ENCODE measurements around the gene DTX3.

The DTX3 gene

DNA sequence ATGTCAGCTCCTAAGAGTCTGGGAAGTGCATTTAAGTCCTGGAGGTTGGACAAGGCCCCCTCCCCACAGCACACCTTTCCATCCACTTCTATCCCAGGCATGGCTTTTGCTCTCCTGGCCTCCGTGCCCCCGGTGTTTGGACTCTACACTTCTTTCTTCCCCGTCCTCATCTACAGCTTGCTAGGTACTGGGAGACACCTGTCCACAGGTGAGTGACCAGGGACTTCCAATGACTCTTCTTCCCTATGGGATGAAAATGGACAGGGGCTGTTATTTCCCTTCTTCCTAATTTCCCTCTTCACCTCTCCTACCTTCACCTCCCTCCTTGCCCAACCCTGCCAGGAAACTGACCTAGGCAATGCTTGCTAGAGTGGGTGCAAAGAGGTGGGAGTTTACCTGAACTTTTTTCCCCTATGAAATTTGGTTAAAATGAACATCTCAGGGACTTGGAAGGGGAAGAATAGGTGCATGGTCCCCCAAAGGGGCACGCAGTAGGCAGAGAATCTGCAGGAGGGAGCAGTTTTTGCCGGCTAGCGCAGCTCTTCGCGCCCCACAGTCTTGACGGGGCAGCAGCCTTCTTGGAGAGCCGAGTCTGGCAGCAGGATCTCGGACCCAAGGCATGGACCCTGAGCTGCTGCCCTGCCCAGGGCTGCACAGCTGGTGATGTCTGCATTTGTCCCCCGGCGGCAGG lies 15.8 kb downstream of the DTX3 start:
- H3K18ac ChIP-seq (ENCODE audit: low read length), result no peak overlapping the region
- H3K36me3 ChIP-seq (ENCODE audit: control insufficient read depth, insufficient read depth, low read length), result no peaks in the 10 kb centered on the region
- WGBS (ENCODE audit: extremely low coverage, insufficient coverage, low lambda C conversion rate), result no CpG with 5 or more reads among the region's 13 CpGs
- no peak overlapping the region for H2AK5ac ChIP-seq (ENCODE audit: low read length)
- no peak overlapping the region for H2BK5ac ChIP-seq (ENCODE audit: low read length)
- no peak overlapping the region for H4K5ac ChIP-seq (ENCODE audit: low read length)
- no peak overlapping the region for H2BK120ac ChIP-seq (ENCODE audit: low read depth, low read length)
- H3K27me3 ChIP-seq (ENCODE audit: insufficient read depth, low read length, poor library complexity), result peaks cover 70% of the 10 kb centered on the region
- H3K56ac ChIP-seq (ENCODE audit: low read length), result no peak overlapping the region
- no peak overlapping the region for H3K23ac ChIP-seq (ENCODE audit: low read length)
- H2BK15ac ChIP-seq (replicated peaks; ENCODE audit: low read depth), result no peak overlapping the region
- no peaks in the 10 kb centered on the region for H3K79me2 ChIP-seq (ENCODE audit: control insufficient read depth, insufficient read depth, low read length)
- H3K27ac ChIP-seq (ENCODE audit: low read depth, low read length), result no peak overlapping the region
- H3K4me3 ChIP-seq (ENCODE audit: low read length), result no peak overlapping the region
- no peak overlapping the region for H3K9ac ChIP-seq (ENCODE audit: low read length)
- no peak overlapping the region for H3K4me2 ChIP-seq (ENCODE audit: low read length)
- no peak for DNase-seq
- H4K8ac ChIP-seq (ENCODE audit: low read depth, low read length), result no peak overlapping the region
- no peak overlapping the region for H3K4ac ChIP-seq (ENCODE audit: low read depth, low read length)
- no peaks in the 10 kb centered on the region for H3K4me1 ChIP-seq (ENCODE audit: control insufficient read depth, low read depth, low read length)
- H3K79me1 ChIP-seq (ENCODE audit: low read length), result no peaks in the 10 kb centered on the region

- H2BK120ac ChIP-seq (ENCODE audit: low read depth, low read length), result no peak overlapping the region
- H2BK15ac ChIP-seq (replicated peaks; ENCODE audit: low read depth), result no peak overlapping the region
- H3K79me1 ChIP-seq (ENCODE audit: low read length), result no peaks in the 10 kb centered on the region
- H2AK5ac ChIP-seq (ENCODE audit: low read length), result no peak overlapping the region
- H3K9ac ChIP-seq (ENCODE audit: low read length), result no peak overlapping the region
- H3K56ac ChIP-seq (ENCODE audit: low read length), result no peak overlapping the region
- H3K4me3 ChIP-seq (ENCODE audit: low read length), result no peak overlapping the region
- no CpG with 5 or more reads among the region's 42 CpGs for WGBS (ENCODE audit: extremely low coverage, insufficient coverage, low lambda C conversion rate)
- DNase-seq, result no peak
- H4K8ac ChIP-seq (ENCODE audit: low read depth, low read length), result no peak overlapping the region
- H3K4ac ChIP-seq (ENCODE audit: low read depth, low read length), result no peak overlapping the region
- H4K5ac ChIP-seq (ENCODE audit: low read length), result no peak overlapping the region
- peaks cover 76% of the 10 kb centered on the region for H3K27me3 ChIP-seq (ENCODE audit: insufficient read depth, low read length, poor library complexity)
- peak overlapping the region; percentile 1 for H3K4me2 ChIP-seq (ENCODE audit: low read length)
- no peaks in the 10 kb centered on the region for H3K4me1 ChIP-seq (ENCODE audit: control insufficient read depth, low read depth, low read length)
- H3K79me2 ChIP-seq (ENCODE audit: control insufficient read depth, insufficient read depth, low read length), result no peaks in the 10 kb centered on the region
- H3K36me3 ChIP-seq (ENCODE audit: control insufficient read depth, insufficient read depth, low read length), result no peaks in the 10 kb centered on the region
- no peak overlapping the region for H3K23ac ChIP-seq (ENCODE audit: low read length)
- H3K27ac ChIP-seq (ENCODE audit: low read depth, low read length), result no peak overlapping the region
- no peak overlapping the region for H2BK5ac ChIP-seq (ENCODE audit: low read length)
- H3K18ac ChIP-seq (ENCODE audit: low read length), result no peak overlapping the region
These were observed 16.4 kb downstream of the DTX3 start for GRCh38 chr12:57620936-57621496.

- H3K4me3 ChIP-seq (ENCODE audit: low read length), result no peak overlapping the region
- H3K18ac ChIP-seq (ENCODE audit: low read length), result no peak overlapping the region
- H3K4me1 ChIP-seq (ENCODE audit: control insufficient read depth, low read depth, low read length), result no peaks in the 10 kb centered on the region
- peak overlapping the region; percentile 68 for H3K56ac ChIP-seq (ENCODE audit: low read length)
- no peak overlapping the region for H4K5ac ChIP-seq (ENCODE audit: low read length)
- H3K27ac ChIP-seq (ENCODE audit: low read depth, low read length), result no peak overlapping the region
- H3K79me1 ChIP-seq (ENCODE audit: low read length), result no peaks in the 10 kb centered on the region
- no peaks in the 10 kb centered on the region for H3K36me3 ChIP-seq (ENCODE audit: control insufficient read depth, insufficient read depth, low read length)
- peak overlapping the region; percentile 37 for H3K9ac ChIP-seq (ENCODE audit: low read length)
- no peak overlapping the region for H2BK120ac ChIP-seq (ENCODE audit: low read depth, low read length)
- peak; percentile 57 for DNase-seq
- H3K4ac ChIP-seq (ENCODE audit: low read depth, low read length), result no peak overlapping the region
- peaks cover 78% of the 10 kb centered on the region for H3K27me3 ChIP-seq (ENCODE audit: insufficient read depth, low read length, poor library complexity)
- no peak overlapping the region for H3K23ac ChIP-seq (ENCODE audit: low read length)
- no peak overlapping the region for H2AK5ac ChIP-seq (ENCODE audit: low read length)
- no peak overlapping the region for H2BK15ac ChIP-seq (replicated peaks; ENCODE audit: low read depth)
- H3K79me2 ChIP-seq (ENCODE audit: control insufficient read depth, insufficient read depth, low read length), result no peaks in the 10 kb centered on the region
- peak overlapping the region; percentile 73 for H3K4me2 ChIP-seq (ENCODE audit: low read length)
- H2BK5ac ChIP-seq (ENCODE audit: low read length), result no peak overlapping the region
- WGBS (ENCODE audit: extremely low coverage, insufficient coverage, low lambda C conversion rate), result no CpG with 5 or more reads among the region's 49 CpGs
- H4K8ac ChIP-seq (ENCODE audit: low read depth, low read length), result no peak overlapping the region
These were observed 17.1 kb downstream of the DTX3 start for GRCh38 chr12:57621497-57622292.

DNA sequence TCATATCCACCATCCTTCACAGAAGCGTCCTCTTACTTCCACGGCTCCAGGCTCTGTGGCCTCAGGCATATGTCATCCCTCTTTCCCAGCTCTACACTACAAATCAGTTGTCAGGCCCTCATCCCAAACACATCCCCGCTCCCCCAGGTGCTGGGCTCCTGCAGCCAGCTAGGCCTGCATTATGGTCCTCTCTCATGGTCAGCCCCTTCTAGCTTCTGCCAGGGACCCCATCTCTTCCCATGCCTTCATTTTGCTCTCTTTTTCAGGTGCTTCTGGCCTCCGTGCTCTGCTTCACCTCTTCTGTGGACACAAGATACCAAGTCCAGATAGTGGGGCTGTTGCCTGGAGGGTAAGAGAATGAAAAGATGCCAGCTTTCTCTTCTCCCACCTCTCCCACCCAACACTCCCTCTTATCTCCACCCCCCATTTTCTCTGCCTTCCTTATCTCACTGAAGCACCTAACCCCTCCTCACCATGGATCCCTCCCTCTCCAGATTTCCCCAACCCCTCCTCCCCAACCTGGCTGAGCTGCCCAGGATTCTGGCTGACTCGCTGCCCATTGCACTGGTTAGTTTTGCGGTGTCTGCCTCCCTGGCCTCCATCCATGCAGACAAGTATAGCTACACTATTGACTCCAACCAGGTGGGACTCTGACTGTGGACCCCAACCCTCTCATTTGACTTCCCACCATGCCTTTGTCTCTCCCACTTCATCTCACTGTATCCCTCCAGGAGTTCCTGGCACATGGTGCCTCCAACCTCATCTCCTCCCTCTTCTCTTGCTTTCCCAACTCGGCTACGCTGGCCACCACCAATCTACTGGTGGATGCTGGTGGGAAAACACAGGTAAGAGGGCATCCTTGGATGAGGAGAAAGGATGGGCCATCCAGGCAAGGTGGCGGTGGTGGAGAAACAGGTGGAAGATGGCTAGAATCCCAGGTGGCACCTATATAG lies 17.9 kb downstream of the DTX3 start:
- no peak overlapping the region for H3K23ac ChIP-seq (ENCODE audit: low read length)
- no peak overlapping the region for H4K5ac ChIP-seq (ENCODE audit: low read length)
- DNase-seq, result no peak
- H3K56ac ChIP-seq (ENCODE audit: low read length), result no peak overlapping the region
- no peak overlapping the region for H2BK15ac ChIP-seq (replicated peaks; ENCODE audit: low read depth)
- no peaks in the 10 kb centered on the region for H3K79me2 ChIP-seq (ENCODE audit: control insufficient read depth, insufficient read depth, low read length)
- H3K79me1 ChIP-seq (ENCODE audit: low read length), result no peaks in the 10 kb centered on the region
- peaks cover 83% of the 10 kb centered on the region for H3K27me3 ChIP-seq (ENCODE audit: insufficient read depth, low read length, poor library complexity)
- no peak overlapping the region for H3K9ac ChIP-seq (ENCODE audit: low read length)
- H3K4me2 ChIP-seq (ENCODE audit: low read length), result no peak overlapping the region
- H3K18ac ChIP-seq (ENCODE audit: low read length), result no peak overlapping the region
- no peaks in the 10 kb centered on the region for H3K36me3 ChIP-seq (ENCODE audit: control insufficient read depth, insufficient read depth, low read length)
- no peaks in the 10 kb centered on the region for H3K4me1 ChIP-seq (ENCODE audit: control insufficient read depth, low read depth, low read length)
- no peak overlapping the region for H3K27ac ChIP-seq (ENCODE audit: low read depth, low read length)
- H4K8ac ChIP-seq (ENCODE audit: low read depth, low read length), result no peak overlapping the region
- no peak overlapping the region for H3K4ac ChIP-seq (ENCODE audit: low read depth, low read length)
- no peak overlapping the region for H2AK5ac ChIP-seq (ENCODE audit: low read length)
- no peak overlapping the region for H2BK120ac ChIP-seq (ENCODE audit: low read depth, low read length)
- WGBS (ENCODE audit: extremely low coverage, insufficient coverage, low lambda C conversion rate), result no CpG with 5 or more reads among the region's 9 CpGs
- no peak overlapping the region for H3K4me3 ChIP-seq (ENCODE audit: low read length)
- no peak overlapping the region for H2BK5ac ChIP-seq (ENCODE audit: low read length)

- Histone ChIP-seq H4K5ac (ENCODE audit: low read length) (no peak overlapping the region), H3K56ac (ENCODE audit: low read length) (no peak overlapping the region), H3K27me3 (ENCODE audit: insufficient read depth, low read length, poor library complexity) (peaks cover 83% of the 10 kb centered on the region), H3K36me3 (ENCODE audit: control insufficient read depth, insufficient read depth, low read length) (no peaks in the 10 kb centered on the region), H2BK120ac (ENCODE audit: low read depth, low read length) (no peak overlapping the region), H3K9ac (ENCODE audit: low read length) (no peak overlapping the region), H2AK5ac (ENCODE audit: low read length) (no peak overlapping the region), H3K4me3 (ENCODE audit: low read length) (no peak overlapping the region), H3K79me2 (ENCODE audit: control insufficient read depth, insufficient read depth, low read length) (no peaks in the 10 kb centered on the region), H3K4me1 (ENCODE audit: control insufficient read depth, low read depth, low read length) (no peaks in the 10 kb centered on the region), H4K8ac (ENCODE audit: low read depth, low read length) (no peak overlapping the region), H3K23ac (ENCODE audit: low read length) (no peak overlapping the region), H3K4me2 (ENCODE audit: low read length) (no peak overlapping the region), H3K79me1 (ENCODE audit: low read length) (no peaks in the 10 kb centered on the region), H2BK5ac (ENCODE audit: low read length) (no peak overlapping the region), H3K18ac (ENCODE audit: low read length) (no peak overlapping the region), H3K27ac (ENCODE audit: low read depth, low read length) (no peak overlapping the region), H3K4ac (ENCODE audit: low read depth, low read length) (no peak overlapping the region), H2BK15ac (replicated peaks; ENCODE audit: low read depth) (no peak overlapping the region)
- WGBS (ENCODE audit: extremely low coverage, insufficient coverage, low lambda C conversion rate), result 100% methylated on average over 1 of the region's 2 CpGs
- no peak for DNase-seq
These were observed 18.8 kb downstream of the DTX3 start for GRCh38 chr12:57623385-57623784.
